Measurements from ENCODE around the gene GBX1. TPM values are rescaled to one million over a fixed set of nuclear protein-coding genes. Genes with fewer than 3 reads are reported as not detected.

Gene GBX1
- total RNA-seq, 1 experiment from 2014 or later: not detected

DNA sequence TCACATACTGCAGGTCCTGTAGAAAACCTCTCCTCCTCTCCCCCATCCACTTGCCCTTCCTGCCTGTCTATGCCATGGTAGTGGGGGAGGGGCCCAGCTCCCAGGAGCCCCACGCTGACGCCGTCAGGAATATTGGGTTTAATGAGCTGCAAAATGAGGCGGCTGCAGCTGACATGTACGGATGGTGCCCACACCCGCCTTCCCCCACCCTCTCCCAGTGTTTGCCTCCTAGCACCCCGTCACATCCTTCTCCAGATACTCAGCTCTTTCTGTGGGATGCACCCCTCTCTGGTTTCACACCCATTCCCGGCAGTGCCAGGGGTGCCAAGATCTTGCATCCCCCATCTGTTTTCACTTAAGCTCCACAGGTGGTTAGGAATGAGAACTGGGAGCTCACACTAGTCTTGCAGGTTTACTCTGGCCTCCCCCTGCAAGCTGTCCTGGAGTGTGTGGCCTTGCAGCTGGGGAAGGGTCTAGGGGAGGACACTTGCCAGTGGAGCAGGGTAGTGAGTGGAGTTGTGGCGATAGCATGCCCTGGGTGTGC lies 26.1 kb downstream of the GBX1 start:
- Mint-ChIP-seq H3K36me3 (ENCODE audit: insufficient read depth, unreplicated experiment) (peaks cover 31% of the 10 kb centered on the region), H3K27me3 (ENCODE audit: insufficient read depth, unreplicated experiment) (no peaks in the 10 kb centered on the region), H3K4me3 (ENCODE audit: unreplicated experiment) (no peak overlapping the region), H3K4me1 (ENCODE audit: low read depth, unreplicated experiment) (no peaks in the 10 kb centered on the region), H3K9me3 (ENCODE audit: unreplicated experiment) (no peaks in the 10 kb centered on the region), H3K27ac (ENCODE audit: unreplicated experiment) (no peak overlapping the region)
- TF ChIP-seq, protein P1, sequence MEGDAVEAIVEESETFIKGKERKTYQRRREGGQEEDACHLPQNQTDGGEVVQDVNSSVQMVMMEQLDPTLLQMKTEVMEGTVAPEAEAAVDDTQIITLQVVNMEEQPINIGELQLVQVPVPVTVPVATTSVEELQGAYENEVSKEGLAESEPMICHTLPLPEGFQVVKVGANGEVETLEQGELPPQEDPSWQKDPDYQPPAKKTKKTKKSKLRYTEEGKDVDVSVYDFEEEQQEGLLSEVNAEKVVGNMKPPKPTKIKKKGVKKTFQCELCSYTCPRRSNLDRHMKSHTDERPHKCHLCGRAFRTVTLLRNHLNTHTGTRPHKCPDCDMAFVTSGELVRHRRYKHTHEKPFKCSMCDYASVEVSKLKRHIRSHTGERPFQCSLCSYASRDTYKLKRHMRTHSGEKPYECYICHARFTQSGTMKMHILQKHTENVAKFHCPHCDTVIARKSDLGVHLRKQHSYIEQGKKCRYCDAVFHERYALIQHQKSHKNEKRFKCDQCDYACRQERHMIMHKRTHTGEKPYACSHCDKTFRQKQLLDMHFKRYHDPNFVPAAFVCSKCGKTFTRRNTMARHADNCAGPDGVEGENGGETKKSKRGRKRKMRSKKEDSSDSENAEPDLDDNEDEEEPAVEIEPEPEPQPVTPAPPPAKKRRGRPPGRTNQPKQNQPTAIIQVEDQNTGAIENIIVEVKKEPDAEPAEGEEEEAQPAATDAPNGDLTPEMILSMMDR (IDR thresholded peaks at IDR 0.05; ENCODE audit: insufficient read depth in 1 of 2, low read depth in 1 of 2, low read length in 1 of 2, severe bottlenecking in 1 of 2, unreplicated experiment in 1 of 2): no peak
- no TSS peak for BruUV-seq (replicated peaks)
- Histone ChIP-seq H3K4me1 (no peaks in the 10 kb centered on the region), H3K36me3 (ENCODE audit: control insufficient read depth, insufficient read depth, low read length) (peaks cover 2% of the 10 kb centered on the region; the same call in 1 of the 2 replicates), H3K27me3 (replicated peaks; ENCODE audit: control insufficient read depth, insufficient read depth, low read length) (no peaks in the 10 kb centered on the region), H3K9me3 (no peaks in the 10 kb centered on the region), H3K4me3 (ENCODE audit: low read depth, low read length) (no peak overlapping the region)
- no peak for DNase-seq
- intact Hi-C loops (cut with micrococcal nuclease; ENCODE audit: unreplicated experiment): no loop called here
- ChIA-PET CTCF (interaction anchor here (1.7 kb wide), 1 partner anchor 17 kb away, joined by 6 read pairs; no protein-coding TSS in a partner anchor), POLR2A (no interaction called here)

DNA sequence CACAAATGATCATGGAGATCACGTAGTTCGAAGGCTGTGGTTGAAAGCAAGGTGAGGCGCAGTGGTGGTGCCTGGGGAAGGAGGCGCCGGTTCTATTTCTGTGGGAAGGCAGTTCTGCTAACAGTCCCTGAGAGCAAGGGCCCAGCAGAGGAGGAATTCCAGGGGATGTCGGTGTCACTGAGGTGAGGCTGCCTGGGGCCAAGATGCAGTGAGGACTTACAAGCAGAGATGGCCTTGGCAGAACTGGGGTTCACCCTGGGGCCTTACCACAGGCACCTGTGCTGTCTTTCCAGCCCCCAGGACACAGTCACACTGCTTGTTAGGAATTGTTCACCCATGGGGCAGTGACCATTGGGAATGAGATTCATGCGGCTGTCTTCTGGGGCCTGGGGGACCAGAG lies 26.7 kb downstream of the GBX1 start:
- H3K36me3 ChIP-seq (ENCODE audit: control insufficient read depth, insufficient read depth, low read length): peaks cover 2% of the 10 kb centered on the region; the same call in 1 of the 2 replicates

GRCh38 chr7:151139791-151140190 lies 27.7 kb downstream of the GBX1 start:
- Mint-ChIP-seq H3K36me3 (ENCODE audit: insufficient read depth, unreplicated experiment) (peaks cover 31% of the 10 kb centered on the region), H3K27me3 (ENCODE audit: insufficient read depth, unreplicated experiment) (no peaks in the 10 kb centered on the region), H3K4me3 (ENCODE audit: unreplicated experiment) (no peak overlapping the region), H3K4me1 (ENCODE audit: low read depth, unreplicated experiment) (no peaks in the 10 kb centered on the region), H3K27ac (ENCODE audit: unreplicated experiment) (no peak overlapping the region), H3K9me3 (ENCODE audit: unreplicated experiment) (no peaks in the 10 kb centered on the region)
- Histone ChIP-seq H3K27me3 (replicated peaks; ENCODE audit: control insufficient read depth, insufficient read depth, low read length) (no peaks in the 10 kb centered on the region), H3K4me1 (no peaks in the 10 kb centered on the region), H3K36me3 (ENCODE audit: control insufficient read depth, insufficient read depth, low read length) (no peaks in the 10 kb centered on the region), H3K4me3 (ENCODE audit: low read depth, low read length) (no peak overlapping the region), H3K9me3 (no peaks in the 10 kb centered on the region)
- DNase-seq: peak in 1 of 2 experiments; percentile 9
- ChIA-PET POLR2A (no interaction called here), CTCF (interaction anchor here (1.4 kb wide), 1 partner anchor 16 kb away, joined by 3 read pairs; no protein-coding TSS in a partner anchor)
- TF ChIP-seq, protein P1 (IDR thresholded peaks at IDR 0.05; ENCODE audit: insufficient read depth in 1 of 2, low read depth in 1 of 2, low read length in 1 of 2, severe bottlenecking in 1 of 2, unreplicated experiment in 1 of 2): no peak
- intact Hi-C loops (cut with micrococcal nuclease; ENCODE audit: unreplicated experiment): no loop called here
- no TSS peak for BruUV-seq (replicated peaks)

More for the DNA sequence above, 26.7 kb downstream of the GBX1 start:
- ChIA-PET CTCF (interaction anchor here (1.7 kb wide), 1 partner anchor 17 kb away, joined by 6 read pairs; no protein-coding TSS in a partner anchor), POLR2A (no interaction called here)
- Mint-ChIP-seq H3K4me1 (ENCODE audit: low read depth, unreplicated experiment) (no peaks in the 10 kb centered on the region), H3K27me3 (ENCODE audit: insufficient read depth, unreplicated experiment) (no peaks in the 10 kb centered on the region), H3K36me3 (ENCODE audit: insufficient read depth, unreplicated experiment) (peaks cover 31% of the 10 kb centered on the region), H3K9me3 (ENCODE audit: unreplicated experiment) (no peaks in the 10 kb centered on the region), H3K27ac (ENCODE audit: unreplicated experiment) (no peak overlapping the region), H3K4me3 (ENCODE audit: unreplicated experiment) (no peak overlapping the region)
- no peaks in the 10 kb centered on the region for H3K9me3 ChIP-seq
- TF ChIP-seq, protein P1 (IDR thresholded peaks at IDR 0.05; ENCODE audit: insufficient read depth in 1 of 2, low read depth in 1 of 2, low read length in 1 of 2, severe bottlenecking in 1 of 2, unreplicated experiment in 1 of 2): no peak
- H3K27me3 ChIP-seq (replicated peaks; ENCODE audit: control insufficient read depth, insufficient read depth, low read length): no peaks in the 10 kb centered on the region
- H3K4me1 ChIP-seq: no peaks in the 10 kb centered on the region
- no TSS peak for BruUV-seq (replicated peaks)
- H3K4me3 ChIP-seq (ENCODE audit: low read depth, low read length): no peak overlapping the region
- intact Hi-C loops (cut with micrococcal nuclease; ENCODE audit: unreplicated experiment): no loop called here
- DNase-seq: no peak
